HG02870 (cell line): ENCODE measurements around the gene ACTN4.
"Not testable (repeated sequence)": the region's sequence is repeated elsewhere in the genome, so short reads cannot be mapped to it uniquely, and the experiment has no call there.

Experiments used
- ATAC-seq: cut with Tn5 transposase; IDR thresholded peaks from one replicate; pipeline ENCODE4 v1.9.1; 2021; ENCODE audit warnings: mild to moderate bottlenecking, moderate library complexity; ENCODE audit not compliant: unreplicated experiment

ACTN4 gene

GRCh38 chr19:38760805-38761517, 113.5 kb downstream of the ACTN4 start:
- ATAC-seq: not testable (repeated sequence)

GRCh38 chr19:38761884-38762389, 114.5 kb downstream of the ACTN4 start:
- not testable (repeated sequence) for ATAC-seq

- no peak for ATAC-seq
Observed at GRCh38 chr19:38763795-38764220, 116.4 kb downstream of the ACTN4 start.

- ATAC-seq: no peak
Observed at GRCh38 chr19:38765214-38765613, 117.8 kb downstream of the ACTN4 start.

- ATAC-seq: no peak
Observed at GRCh38 chr19:38766276-38767047, 119.0 kb downstream of the ACTN4 start.

GRCh38 chr19:38769635-38770211, 122.3 kb downstream of the ACTN4 start:
- ATAC-seq: no peak

- ATAC-seq: not testable (repeated sequence)
Observed at GRCh38 chr19:38770228-38770948, 122.9 kb downstream of the ACTN4 start.

- ATAC-seq: not testable (repeated sequence)
Observed at GRCh38 chr19:38770949-38771275, 123.5 kb downstream of the ACTN4 start.

- not testable (repeated sequence) for ATAC-seq
Observed at GRCh38 chr19:38771569-38771968, 124.1 kb downstream of the ACTN4 start.

GRCh38 chr19:38773469-38774177, 126.2 kb downstream of the ACTN4 start, which contains the start of gene LGALS7:
LGALS7 (minus strand) TSS chr19:38773517; CDS start chr19:38773492, 25 bp downstream.
- ATAC-seq: no peak

GRCh38 chr19:38774181-38774950, 126.9 kb downstream of the ACTN4 start:
- no peak for ATAC-seq

GRCh38 chr19:38778733-38779132, 131.3 kb downstream of the ACTN4 start:
- no peak for ATAC-seq

- ATAC-seq: no peak
Observed at GRCh38 chr19:38780443-38780842, 133.0 kb downstream of the ACTN4 start.

- no peak for ATAC-seq
Observed at GRCh38 chr19:38781058-38781457, 133.6 kb downstream of the ACTN4 start.
